Neural cell (in vitro differentiated cells): ENCODE measurements around the gene PPM1H.

ENCODE experiments used
- CTCF ChIP-seq: fragments of 450-650 bp; IDR thresholded peaks from 2 replicates; pipeline ENCODE4 v1.5.1; 2014; ENCODE audit warnings: antibody characterized with exemption, mild to moderate bottlenecking, moderate library complexity; ENCODE audit not compliant: poor library complexity, severe bottlenecking
- EP300 ChIP-seq: fragments of 450-650 bp; conservative IDR thresholded peaks from 2 replicates; pipeline ENCODE4 v1.6.1; 2014; ENCODE audit warnings: antibody characterized with exemption, mild to moderate bottlenecking, moderate library complexity; ENCODE audit not compliant: poor library complexity, severe bottlenecking
- EZH2 ChIP-seq: fragments of 200-600, 300-800 bp; shearing (Covaris generic), sonication (generic); IDR thresholded peaks from 2 replicates; pipeline ENCODE4 v1.6.1; 2014; ENCODE audit warnings: antibody characterized with exemption, low read length, borderline replicate concordance, mild to moderate bottlenecking; ENCODE audit not compliant: insufficient read depth, poor library complexity, severe bottlenecking
- MXI1 ChIP-seq: fragments of 450-650 bp; conservative IDR thresholded peaks from 2 replicates; pipeline ENCODE4 v1.6.1; 2014; ENCODE audit warnings: antibody characterized with exemption, mild to moderate bottlenecking; ENCODE audit not compliant: poor library complexity, severe bottlenecking
- POLR2AphosphoS5 ChIP-seq: IDR thresholded peaks from 2 replicates; pipeline ENCODE4 v1.6.1; 2012
- RAD21 ChIP-seq: fragments of 450-650 bp; conservative IDR thresholded peaks from 2 replicates; pipeline ENCODE4 v1.6.1; 2014; ENCODE audit warnings: antibody characterized with exemption, mild to moderate bottlenecking, moderate library complexity
- REST ChIP-seq: IDR thresholded peaks from 2 replicates; pipeline ENCODE4 v1.6.1; 2012; ENCODE audit warnings: borderline replicate concordance
- SMC3 ChIP-seq: fragments of 450-650 bp; conservative IDR thresholded peaks from 2 replicates; pipeline ENCODE4 v1.6.1; 2014; ENCODE audit warnings: antibody characterized with exemption, mild to moderate bottlenecking, moderate library complexity; ENCODE audit not compliant: poor library complexity
- TAF1 ChIP-seq: IDR thresholded peaks from 2 replicates; pipeline ENCODE4 v1.6.1; 2012; ENCODE audit warnings: low read depth

DNA sequence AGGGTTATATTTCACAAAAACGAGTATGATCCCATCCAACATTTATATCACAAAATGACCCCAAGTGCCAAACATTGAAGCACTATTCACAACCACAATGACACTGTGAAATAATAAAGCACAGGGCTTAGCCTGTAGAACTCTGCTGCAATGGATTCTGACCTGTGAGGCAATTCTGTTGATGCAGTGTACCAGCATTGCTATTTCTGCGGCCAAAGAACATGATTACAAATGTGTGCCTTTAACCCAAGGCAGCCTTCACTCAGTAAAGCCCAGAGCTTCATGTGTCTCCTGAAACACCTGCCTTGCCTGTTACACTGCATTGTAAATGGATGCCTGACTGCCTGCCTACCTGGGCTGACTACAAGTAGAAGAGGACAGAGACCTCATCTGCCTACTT is 158.0 kb downstream of the PPM1H start:
- TF ChIP-seq CTCF = no peak
- no peak for TF ChIP-seq POLR2AphosphoS5
- TF ChIP-seq MXI1 = no peak
- TF ChIP-seq TAF1 = no peak
- TF ChIP-seq EP300 = no peak
- TF ChIP-seq REST = no peak
- no peak for TF ChIP-seq SMC3
- TF ChIP-seq EZH2 = no peak
- TF ChIP-seq RAD21 = no peak
